ENCODE data around the gene TBC1D4.

The TBC1D4 gene

GRCh38 chr13:75482070-75482819 is at the start of gene TBC1D4:
Gene TBC1D4 (minus strand): TSS chr13:75482169. CDS start chr13:75481767, 402 bp downstream.
- Histone ChIP-seq H3K4me3 (ENCODE audit: low read depth in 1 of 5, low read length in 5 of 5) (peak within 1 kb of the TSS; percentile 35 to 96 (median 84)), H3K36me3 (ENCODE audit: control insufficient read depth in 5 of 5, insufficient read depth in 5 of 5, low read length in 5 of 5) (no peaks in the 10 kb centered on the region), H3K27ac (ENCODE audit: low read depth, low read length) (peak within 1 kb of the TSS; percentile 90), H3K27me3 (ENCODE audit: control insufficient read depth in 5 of 5, insufficient read depth in 4 of 5, low read length in 5 of 5) (no peaks in the 10 kb centered on the region), H3K4me1 (ENCODE audit: control insufficient read depth in 5 of 5, insufficient read depth in 5 of 5, low read length in 5 of 5) (peaks cover 2 to 42% (median 30%) of the 10 kb centered on the region in 5 donors), H3K9ac (ENCODE audit: low read length in 5 of 5) (peak within 1 kb of the TSS in 4 of 5 donors; percentile 68 to 84 (median 74)), H3K9me3 (ENCODE audit: control insufficient read depth in 5 of 5, low read length in 5 of 5) (no peaks in the 10 kb centered on the region)

GRCh38 chr13:75530549-75530961 is 48.6 kb upstream of the TBC1D4 start:
- Histone ChIP-seq H3K4me3 (ENCODE audit: low read depth in 1 of 5, low read length in 5 of 5) (no peak overlapping the region), H3K9ac (ENCODE audit: low read length in 5 of 5) (no peak overlapping the region), H3K27ac (ENCODE audit: low read depth, low read length) (no peak overlapping the region), H3K4me1 (ENCODE audit: control insufficient read depth in 5 of 5, insufficient read depth in 5 of 5, low read length in 5 of 5) (no peaks in the 10 kb centered on the region), H3K36me3 (ENCODE audit: control insufficient read depth in 5 of 5, insufficient read depth in 5 of 5, low read length in 5 of 5) (peaks cover 6 to 23% (median 12%) of the 10 kb centered on the region in 5 donors), H3K27me3 (ENCODE audit: control insufficient read depth in 5 of 5, insufficient read depth in 4 of 5, low read length in 5 of 5) (no peaks in the 10 kb centered on the region), H3K9me3 (ENCODE audit: control insufficient read depth in 5 of 5, low read length in 5 of 5) (no peaks in the 10 kb centered on the region)

GRCh38 chr13:75521956-75522355 is 40.0 kb upstream of the TBC1D4 start:
- peaks cover 6 to 12% (median 10%) of the 10 kb centered on the region in 5 donors for H3K36me3 ChIP-seq (ENCODE audit: control insufficient read depth in 5 of 5, insufficient read depth in 5 of 5, low read length in 5 of 5)
- no peak overlapping the region for H3K4me3 ChIP-seq (ENCODE audit: low read depth in 1 of 5, low read length in 5 of 5)
- no peaks in the 10 kb centered on the region for H3K4me1 ChIP-seq (ENCODE audit: control insufficient read depth in 5 of 5, insufficient read depth in 5 of 5, low read length in 5 of 5)
- H3K27me3 ChIP-seq (ENCODE audit: control insufficient read depth in 5 of 5, insufficient read depth in 4 of 5, low read length in 5 of 5) = no peaks in the 10 kb centered on the region
- H3K9ac ChIP-seq (ENCODE audit: low read length in 5 of 5) = no peak overlapping the region
- peaks cover 0 to 4% (median 0%) of the 10 kb centered on the region in 5 donors for H3K9me3 ChIP-seq (ENCODE audit: control insufficient read depth in 5 of 5, low read length in 5 of 5)
- no peak overlapping the region for H3K27ac ChIP-seq (ENCODE audit: low read depth, low read length)

- no peaks in the 10 kb centered on the region for H3K27me3 ChIP-seq (ENCODE audit: control insufficient read depth in 5 of 5, insufficient read depth in 4 of 5, low read length in 5 of 5)
- no peak overlapping the region for H3K9ac ChIP-seq (ENCODE audit: low read length in 5 of 5)
- peaks cover 0 to 4% (median 0%) of the 10 kb centered on the region in 5 donors for H3K9me3 ChIP-seq (ENCODE audit: control insufficient read depth in 5 of 5, low read length in 5 of 5)
- no peaks in the 10 kb centered on the region for H3K36me3 ChIP-seq (ENCODE audit: control insufficient read depth in 5 of 5, insufficient read depth in 5 of 5, low read length in 5 of 5)
- H3K27ac ChIP-seq (ENCODE audit: low read depth, low read length) = no peak overlapping the region
- peaks cover 0 to 1% (median 0%) of the 10 kb centered on the region in 5 donors for H3K4me1 ChIP-seq (ENCODE audit: control insufficient read depth in 5 of 5, insufficient read depth in 5 of 5, low read length in 5 of 5)
- H3K4me3 ChIP-seq (ENCODE audit: low read depth in 1 of 5, low read length in 5 of 5) = no peak overlapping the region
Observed at GRCh38 chr13:75518439-75519088, 36.6 kb upstream of the TBC1D4 start.

GRCh38 chr13:75514080-75514995 is 32.4 kb upstream of the TBC1D4 start:
- no peaks in the 10 kb centered on the region for H3K36me3 ChIP-seq (ENCODE audit: control insufficient read depth in 5 of 5, insufficient read depth in 5 of 5, low read length in 5 of 5)
- H3K4me3 ChIP-seq (ENCODE audit: low read depth in 1 of 5, low read length in 5 of 5) = no peak overlapping the region
- no peak overlapping the region for H3K9ac ChIP-seq (ENCODE audit: low read length in 5 of 5)
- no peaks in the 10 kb centered on the region for H3K9me3 ChIP-seq (ENCODE audit: control insufficient read depth in 5 of 5, low read length in 5 of 5)
- H3K27me3 ChIP-seq (ENCODE audit: control insufficient read depth in 5 of 5, insufficient read depth in 4 of 5, low read length in 5 of 5) = no peaks in the 10 kb centered on the region
- no peak overlapping the region for H3K27ac ChIP-seq (ENCODE audit: low read depth, low read length)
- peaks cover 0 to 9% (median 0%) of the 10 kb centered on the region in 5 donors for H3K4me1 ChIP-seq (ENCODE audit: control insufficient read depth in 5 of 5, insufficient read depth in 5 of 5, low read length in 5 of 5)

- H3K27me3 ChIP-seq (ENCODE audit: control insufficient read depth in 5 of 5, insufficient read depth in 4 of 5, low read length in 5 of 5) = no peaks in the 10 kb centered on the region
- peaks cover 0 to 9% (median 0%) of the 10 kb centered on the region in 5 donors for H3K4me1 ChIP-seq (ENCODE audit: control insufficient read depth in 5 of 5, insufficient read depth in 5 of 5, low read length in 5 of 5)
- no peaks in the 10 kb centered on the region for H3K9me3 ChIP-seq (ENCODE audit: control insufficient read depth in 5 of 5, low read length in 5 of 5)
- no peak overlapping the region for H3K27ac ChIP-seq (ENCODE audit: low read depth, low read length)
- no peaks in the 10 kb centered on the region for H3K36me3 ChIP-seq (ENCODE audit: control insufficient read depth in 5 of 5, insufficient read depth in 5 of 5, low read length in 5 of 5)
- no peak overlapping the region for H3K9ac ChIP-seq (ENCODE audit: low read length in 5 of 5)
- no peak overlapping the region for H3K4me3 ChIP-seq (ENCODE audit: low read depth in 1 of 5, low read length in 5 of 5)
Observed at GRCh38 chr13:75513271-75513670, 31.3 kb upstream of the TBC1D4 start.

- H3K9ac ChIP-seq (ENCODE audit: low read length in 5 of 5) = no peak overlapping the region
- no peaks in the 10 kb centered on the region for H3K9me3 ChIP-seq (ENCODE audit: control insufficient read depth in 5 of 5, low read length in 5 of 5)
- H3K27ac ChIP-seq (ENCODE audit: low read depth, low read length) = no peak overlapping the region
- peaks cover 0 to 12% (median 0%) of the 10 kb centered on the region in 5 donors for H3K4me1 ChIP-seq (ENCODE audit: control insufficient read depth in 5 of 5, insufficient read depth in 5 of 5, low read length in 5 of 5)
- no peaks in the 10 kb centered on the region for H3K36me3 ChIP-seq (ENCODE audit: control insufficient read depth in 5 of 5, insufficient read depth in 5 of 5, low read length in 5 of 5)
- H3K27me3 ChIP-seq (ENCODE audit: control insufficient read depth in 5 of 5, insufficient read depth in 4 of 5, low read length in 5 of 5) = no peaks in the 10 kb centered on the region
- H3K4me3 ChIP-seq (ENCODE audit: low read depth in 1 of 5, low read length in 5 of 5) = no peak overlapping the region
Observed at GRCh38 chr13:75512253-75512652, 30.3 kb upstream of the TBC1D4 start.

- Histone ChIP-seq H3K9ac (ENCODE audit: low read length in 5 of 5) (no peak overlapping the region), H3K4me1 (ENCODE audit: control insufficient read depth in 5 of 5, insufficient read depth in 5 of 5, low read length in 5 of 5) (peaks cover 0 to 12% (median 0%) of the 10 kb centered on the region in 5 donors), H3K4me3 (ENCODE audit: low read depth in 1 of 5, low read length in 5 of 5) (no peak overlapping the region), H3K27me3 (ENCODE audit: control insufficient read depth in 5 of 5, insufficient read depth in 4 of 5, low read length in 5 of 5) (no peaks in the 10 kb centered on the region), H3K9me3 (ENCODE audit: control insufficient read depth in 5 of 5, low read length in 5 of 5) (no peaks in the 10 kb centered on the region), H3K27ac (ENCODE audit: low read depth, low read length) (no peak overlapping the region), H3K36me3 (ENCODE audit: control insufficient read depth in 5 of 5, insufficient read depth in 5 of 5, low read length in 5 of 5) (no peaks in the 10 kb centered on the region)
Observed at GRCh38 chr13:75511051-75511625, 29.2 kb upstream of the TBC1D4 start.

GRCh38 chr13:75508002-75508548 is 26.1 kb upstream of the TBC1D4 start:
- no peaks in the 10 kb centered on the region for H3K27me3 ChIP-seq (ENCODE audit: control insufficient read depth in 5 of 5, insufficient read depth in 4 of 5, low read length in 5 of 5)
- peaks cover 0 to 6% (median 2%) of the 10 kb centered on the region in 5 donors for H3K4me1 ChIP-seq (ENCODE audit: control insufficient read depth in 5 of 5, insufficient read depth in 5 of 5, low read length in 5 of 5)
- H3K27ac ChIP-seq (ENCODE audit: low read depth, low read length) = no peak overlapping the region
- no peaks in the 10 kb centered on the region for H3K9me3 ChIP-seq (ENCODE audit: control insufficient read depth in 5 of 5, low read length in 5 of 5)
- no peak overlapping the region for H3K9ac ChIP-seq (ENCODE audit: low read length in 5 of 5)
- H3K4me3 ChIP-seq (ENCODE audit: low read depth in 1 of 5, low read length in 5 of 5) = no peak overlapping the region
- no peaks in the 10 kb centered on the region for H3K36me3 ChIP-seq (ENCODE audit: control insufficient read depth in 5 of 5, insufficient read depth in 5 of 5, low read length in 5 of 5)

All from subcutaneous abdominal adipose tissue (tissue), 5 donors.